Measurements from ENCODE around the gene IFRD2.

Gene IFRD2

DNA sequence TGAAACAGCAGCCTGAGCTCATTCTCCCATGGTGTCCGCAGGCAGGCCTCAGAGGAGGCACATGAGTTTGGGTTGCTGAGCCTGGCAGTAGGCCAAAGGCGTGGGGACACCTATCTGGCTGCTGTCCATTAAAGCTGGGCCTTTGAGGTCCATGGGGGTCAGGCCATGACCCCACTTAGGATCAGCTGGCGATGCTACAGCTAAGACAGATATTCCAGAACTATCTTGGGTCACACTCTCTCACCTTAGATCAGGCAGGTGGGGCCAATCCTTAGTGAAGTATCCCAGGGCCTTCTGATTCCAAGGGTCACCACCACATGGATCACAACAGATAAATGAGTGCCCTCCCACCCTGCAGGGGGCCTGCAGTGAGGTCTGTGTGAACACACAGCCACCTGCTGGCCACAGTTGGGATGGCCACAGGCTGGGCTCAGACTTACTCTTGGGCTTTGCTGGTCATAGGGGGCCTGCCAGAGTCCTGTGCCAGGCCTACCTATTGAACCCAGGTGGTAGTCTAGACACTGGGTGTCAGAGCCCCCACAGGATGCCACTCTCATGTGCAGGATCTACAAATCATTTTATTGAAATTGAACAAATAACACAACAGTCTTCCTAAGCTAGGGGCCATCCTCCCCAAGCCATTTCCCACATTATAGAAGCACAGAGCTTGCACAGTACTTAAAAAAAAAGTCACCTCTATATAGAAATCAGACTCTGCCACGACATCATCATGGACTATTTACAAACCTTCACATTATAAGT is 32.3 kb upstream of the IFRD2 start:
- Histone ChIP-seq H3K27me3 (ENCODE audit: control insufficient read depth in 2 of 2, insufficient read depth in 2 of 2, low read length in 2 of 2) (no peaks in the 10 kb centered on the region), H3K9ac (ENCODE audit: low read depth in 1 of 2, low read length in 2 of 2) (peak overlapping the region in 1 of 2 donors; percentile 3), H3K9me3 (ENCODE audit: control insufficient read depth in 2 of 2, low read length in 2 of 2) (no peaks in the 10 kb centered on the region), H3K27ac (ENCODE audit: low read depth in 2 of 2, low read length in 2 of 2) (peak overlapping the region; percentile 24 to 59), H3K36me3 (ENCODE audit: control insufficient read depth in 2 of 2, insufficient read depth in 2 of 2, low read length in 2 of 2) (peaks cover 12 to 17% of the 10 kb centered on the region in 2 donors), H3K4me1 (ENCODE audit: control insufficient read depth in 2 of 2, insufficient read depth in 2 of 2, low read length in 2 of 2) (peaks cover 37 to 40% of the 10 kb centered on the region in 2 donors), H3K4me3 (ENCODE audit: low read length in 2 of 2) (no peak overlapping the region)

DNA sequence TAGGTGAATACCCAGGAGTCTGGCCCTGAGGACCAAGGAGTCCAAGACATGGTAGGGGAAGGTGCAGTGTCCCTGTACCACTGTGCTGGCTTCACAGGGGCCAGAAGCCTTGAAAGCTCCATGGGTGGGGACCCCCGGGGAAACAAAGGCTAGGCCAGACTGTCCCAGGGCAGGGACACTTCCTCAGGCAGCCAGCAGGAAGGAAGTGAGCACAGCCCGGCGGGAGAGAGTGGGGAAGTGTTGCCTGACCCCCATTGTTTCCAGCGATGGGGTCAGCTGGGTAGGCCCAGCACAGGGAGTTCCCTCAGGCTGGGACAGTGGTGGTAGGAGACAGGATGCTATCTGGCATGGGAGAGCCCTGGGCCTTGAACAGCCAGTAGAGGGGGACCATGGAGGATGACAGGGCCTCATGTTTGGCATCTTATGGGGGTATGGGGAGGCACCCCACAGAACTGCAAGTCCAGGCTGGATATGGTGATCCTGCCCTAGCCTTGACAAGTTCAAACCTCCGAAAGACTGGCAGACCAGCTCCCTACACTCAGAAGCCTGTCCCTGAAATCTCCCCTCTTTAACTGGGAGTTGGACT is 31.5 kb upstream of the IFRD2 start:
- no peak overlapping the region for H3K9ac ChIP-seq (ENCODE audit: low read depth in 1 of 2, low read length in 2 of 2)
- no peaks in the 10 kb centered on the region for H3K9me3 ChIP-seq (ENCODE audit: control insufficient read depth in 2 of 2, low read length in 2 of 2)
- no peak overlapping the region for H3K4me3 ChIP-seq (ENCODE audit: low read length in 2 of 2)
- peaks cover 9 to 17% of the 10 kb centered on the region in 2 donors for H3K36me3 ChIP-seq (ENCODE audit: control insufficient read depth in 2 of 2, insufficient read depth in 2 of 2, low read length in 2 of 2)
- H3K27me3 ChIP-seq (ENCODE audit: control insufficient read depth in 2 of 2, insufficient read depth in 2 of 2, low read length in 2 of 2), result no peaks in the 10 kb centered on the region
- H3K27ac ChIP-seq (ENCODE audit: low read depth in 2 of 2, low read length in 2 of 2), result peak overlapping the region; percentile 59 to 93
- H3K4me1 ChIP-seq (ENCODE audit: control insufficient read depth in 2 of 2, insufficient read depth in 2 of 2, low read length in 2 of 2), result peaks cover 44 to 47% of the 10 kb centered on the region in 2 donors

DNA sequence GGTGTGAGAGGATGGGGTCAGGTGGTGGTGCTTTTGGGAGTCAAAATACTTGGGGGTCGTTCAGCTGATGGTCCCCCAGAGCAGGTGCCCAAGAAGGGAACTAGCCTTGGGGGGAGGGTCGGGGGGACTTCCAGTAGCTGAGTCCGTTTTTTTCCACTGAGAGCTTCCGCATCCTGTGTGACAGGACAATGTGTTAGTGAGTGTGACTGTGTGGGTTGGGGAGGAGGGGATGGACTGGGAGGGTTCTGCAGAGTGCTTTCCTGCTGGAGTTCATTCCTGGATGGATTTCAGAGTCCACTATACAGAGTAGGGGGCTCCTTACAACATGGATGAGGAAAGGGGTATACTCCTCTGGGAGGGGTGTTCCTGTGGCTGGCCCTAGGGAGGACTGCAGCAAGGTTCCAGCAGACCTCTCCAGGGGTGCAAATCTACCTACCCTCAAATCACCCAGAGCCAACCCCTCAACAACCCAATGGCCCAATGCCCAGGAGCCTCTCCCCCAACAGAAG is 30.9 kb upstream of the IFRD2 start:
- Histone ChIP-seq H3K4me3 (ENCODE audit: low read length in 2 of 2) (no peak overlapping the region), H3K4me1 (ENCODE audit: control insufficient read depth in 2 of 2, insufficient read depth in 2 of 2, low read length in 2 of 2) (peaks cover 44 to 48% of the 10 kb centered on the region in 2 donors), H3K36me3 (ENCODE audit: control insufficient read depth in 2 of 2, insufficient read depth in 2 of 2, low read length in 2 of 2) (peaks cover 9 to 17% of the 10 kb centered on the region in 2 donors), H3K9me3 (ENCODE audit: control insufficient read depth in 2 of 2, low read length in 2 of 2) (no peaks in the 10 kb centered on the region), H3K9ac (ENCODE audit: low read depth in 1 of 2, low read length in 2 of 2) (peak overlapping the region; percentile 49 to 62), H3K27ac (ENCODE audit: low read depth in 2 of 2, low read length in 2 of 2) (peak overlapping the region; percentile 93 to 95), H3K27me3 (ENCODE audit: control insufficient read depth in 2 of 2, insufficient read depth in 2 of 2, low read length in 2 of 2) (no peaks in the 10 kb centered on the region)

DNA sequence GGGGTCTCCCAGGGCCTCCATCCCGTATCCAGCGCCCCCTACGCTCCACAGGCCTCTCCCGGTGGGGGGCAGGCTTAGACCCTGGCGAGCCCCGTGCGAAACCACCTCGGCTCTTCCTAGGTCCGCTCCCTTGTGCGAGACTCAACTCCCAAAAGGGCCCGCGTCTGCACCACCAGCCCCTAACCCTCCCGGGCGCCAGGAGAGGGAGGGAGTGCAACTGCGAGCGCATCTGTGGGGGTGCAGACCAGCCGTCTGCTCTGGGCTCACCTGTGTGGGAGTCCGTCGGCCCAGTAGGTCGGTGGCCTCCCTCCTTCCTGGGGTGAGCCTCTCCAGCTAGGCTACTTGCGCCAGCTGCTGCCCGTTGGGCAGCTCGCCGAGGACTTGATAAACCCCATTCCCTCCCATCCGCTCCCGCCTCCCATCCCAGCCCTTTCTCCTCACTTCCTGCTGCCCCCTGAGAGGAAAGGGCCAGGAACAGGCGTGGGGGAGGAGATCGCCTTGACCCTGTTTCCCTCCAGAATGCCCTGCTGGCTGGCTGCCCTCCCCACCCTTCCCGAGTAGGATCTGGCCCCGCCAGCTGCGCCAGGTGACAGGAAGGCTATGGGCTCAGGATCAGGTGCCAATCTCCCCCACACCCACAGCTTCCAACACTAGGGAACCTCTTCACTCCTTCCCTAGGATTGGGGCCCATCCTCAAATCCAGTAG is 30.3 kb upstream of the IFRD2 start, which contains the start of gene HYAL2:
Gene HYAL2 (minus strand): TSS at position 360 of the 706 bp plus-strand sequence. CDS start 2,256 bp downstream, outside the sequence.
- Histone ChIP-seq H3K9ac (ENCODE audit: low read depth in 1 of 2, low read length in 2 of 2) (peak within 1 kb of the TSS; percentile 87 to 97), H3K36me3 (ENCODE audit: control insufficient read depth in 2 of 2, insufficient read depth in 2 of 2, low read length in 2 of 2) (peaks cover 9 to 19% of the 10 kb centered on the region in 2 donors), H3K27ac (ENCODE audit: low read depth in 2 of 2, low read length in 2 of 2) (peak within 1 kb of the TSS; percentile 93 to 95), H3K4me3 (ENCODE audit: low read length in 2 of 2) (peak within 1 kb of the TSS; percentile 89 to 90), H3K9me3 (ENCODE audit: control insufficient read depth in 2 of 2, low read length in 2 of 2) (no peaks in the 10 kb centered on the region), H3K27me3 (ENCODE audit: control insufficient read depth in 2 of 2, insufficient read depth in 2 of 2, low read length in 2 of 2) (no peaks in the 10 kb centered on the region), H3K4me1 (ENCODE audit: control insufficient read depth in 2 of 2, insufficient read depth in 2 of 2, low read length in 2 of 2) (peaks cover 49 to 52% of the 10 kb centered on the region in 2 donors)

DNA sequence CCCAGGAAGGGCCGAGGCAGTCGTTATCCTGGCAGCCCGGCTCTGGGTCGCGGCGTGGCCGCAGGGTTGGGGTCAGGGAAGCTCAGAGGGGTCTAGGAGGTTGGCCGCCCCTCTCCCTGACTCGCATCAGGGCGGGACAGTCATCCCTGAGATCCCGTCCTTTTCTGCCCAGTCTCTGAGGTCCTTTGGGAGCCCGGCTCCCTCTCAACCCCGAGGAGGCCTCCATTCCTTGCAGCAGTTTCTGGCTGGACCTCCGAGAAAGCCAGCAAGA is 29.8 kb upstream of the IFRD2 start:
- peak overlapping the region; percentile 49 to 62 for H3K9ac ChIP-seq (ENCODE audit: low read depth in 1 of 2, low read length in 2 of 2)
- peak overlapping the region; percentile 89 to 90 for H3K4me3 ChIP-seq (ENCODE audit: low read length in 2 of 2)
- H3K27me3 ChIP-seq (ENCODE audit: control insufficient read depth in 2 of 2, insufficient read depth in 2 of 2, low read length in 2 of 2), result no peaks in the 10 kb centered on the region
- H3K36me3 ChIP-seq (ENCODE audit: control insufficient read depth in 2 of 2, insufficient read depth in 2 of 2, low read length in 2 of 2), result peaks cover 9 to 19% of the 10 kb centered on the region in 2 donors
- H3K9me3 ChIP-seq (ENCODE audit: control insufficient read depth in 2 of 2, low read length in 2 of 2), result no peaks in the 10 kb centered on the region
- peaks cover 49 to 52% of the 10 kb centered on the region in 2 donors for H3K4me1 ChIP-seq (ENCODE audit: control insufficient read depth in 2 of 2, insufficient read depth in 2 of 2, low read length in 2 of 2)
- peak overlapping the region; percentile 93 to 95 for H3K27ac ChIP-seq (ENCODE audit: low read depth in 2 of 2, low read length in 2 of 2)

DNA sequence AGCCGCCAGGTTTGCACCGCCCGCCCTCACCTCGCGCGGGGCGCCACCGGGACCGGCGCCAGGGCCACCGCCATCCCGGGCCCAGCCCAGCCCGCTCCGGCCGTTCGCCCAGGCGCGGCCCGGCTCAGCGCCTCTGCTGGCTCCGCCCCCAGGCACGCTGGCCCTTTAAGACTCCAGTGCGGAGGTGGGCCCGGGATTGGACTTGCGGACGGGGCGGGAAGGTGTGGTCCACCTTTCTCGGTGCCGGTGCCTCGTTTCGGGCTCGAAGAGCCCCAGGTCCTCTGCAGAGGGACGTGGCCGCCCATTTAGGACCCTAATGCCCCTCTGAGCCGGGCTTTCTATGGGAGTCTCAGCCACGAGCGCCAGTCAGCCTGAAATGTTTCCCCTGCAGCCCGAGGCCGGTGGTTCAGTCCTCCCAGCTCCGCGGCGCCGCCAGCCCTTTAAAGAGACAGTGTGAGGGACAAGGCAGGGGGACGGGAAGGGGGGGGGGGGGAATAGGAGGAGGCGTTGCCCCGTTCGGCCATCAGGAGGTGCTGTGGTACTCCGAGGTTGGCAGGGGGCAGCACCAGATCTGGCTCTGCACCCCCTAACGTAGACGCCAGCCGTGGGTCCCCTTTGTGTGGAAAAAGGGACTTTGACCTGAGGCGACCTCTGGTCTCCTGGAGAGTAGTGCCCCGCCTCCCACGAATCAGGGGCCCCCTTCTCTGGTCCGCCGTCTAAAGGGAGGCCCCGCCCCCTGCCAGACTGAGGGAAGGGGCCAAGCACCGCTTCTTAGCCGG is 29.3 kb upstream of the IFRD2 start:
- H3K27ac ChIP-seq (ENCODE audit: low read depth in 2 of 2, low read length in 2 of 2), result peak overlapping the region; percentile 93 to 95
- H3K9ac ChIP-seq (ENCODE audit: low read depth in 1 of 2, low read length in 2 of 2), result peak overlapping the region; percentile 87 to 97
- peaks cover 51 to 54% of the 10 kb centered on the region in 2 donors for H3K4me1 ChIP-seq (ENCODE audit: control insufficient read depth in 2 of 2, insufficient read depth in 2 of 2, low read length in 2 of 2)
- H3K27me3 ChIP-seq (ENCODE audit: control insufficient read depth in 2 of 2, insufficient read depth in 2 of 2, low read length in 2 of 2), result no peaks in the 10 kb centered on the region
- H3K36me3 ChIP-seq (ENCODE audit: control insufficient read depth in 2 of 2, insufficient read depth in 2 of 2, low read length in 2 of 2), result peaks cover 11 to 19% of the 10 kb centered on the region in 2 donors
- no peaks in the 10 kb centered on the region for H3K9me3 ChIP-seq (ENCODE audit: control insufficient read depth in 2 of 2, low read length in 2 of 2)
- peak overlapping the region; percentile 89 to 90 for H3K4me3 ChIP-seq (ENCODE audit: low read length in 2 of 2)

DNA sequence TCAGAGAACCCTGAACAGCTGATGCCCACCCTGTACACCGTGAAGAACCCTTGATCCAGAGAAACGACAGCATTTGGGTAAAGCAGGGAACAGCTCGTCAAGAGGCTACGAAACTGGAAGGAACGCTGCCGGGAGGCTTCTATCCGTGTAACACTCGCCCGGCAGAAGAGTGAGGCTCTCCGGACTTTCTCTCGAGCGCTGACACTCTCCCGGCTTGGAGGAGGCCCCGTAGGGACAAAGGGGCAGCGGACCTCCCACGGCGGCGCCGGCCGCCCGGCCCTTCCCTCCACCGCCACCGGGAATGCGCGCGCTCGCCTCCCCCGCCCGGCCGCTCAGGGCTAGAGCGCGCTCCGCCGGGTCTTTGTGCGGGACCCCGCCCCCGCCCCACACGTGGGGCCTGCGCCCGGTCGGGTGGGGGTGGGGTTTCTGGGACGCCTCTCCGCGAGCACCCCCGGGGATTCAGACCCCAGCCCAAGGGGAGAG is 28.7 kb upstream of the IFRD2 start:
- H3K4me3 ChIP-seq (ENCODE audit: low read length in 2 of 2), result peak overlapping the region; percentile 89 to 90
- H3K9me3 ChIP-seq (ENCODE audit: control insufficient read depth in 2 of 2, low read length in 2 of 2), result no peaks in the 10 kb centered on the region
- peaks cover 55 to 59% of the 10 kb centered on the region in 2 donors for H3K4me1 ChIP-seq (ENCODE audit: control insufficient read depth in 2 of 2, insufficient read depth in 2 of 2, low read length in 2 of 2)
- peak overlapping the region; percentile 87 to 97 for H3K9ac ChIP-seq (ENCODE audit: low read depth in 1 of 2, low read length in 2 of 2)
- peaks cover 7 to 14% of the 10 kb centered on the region in 2 donors for H3K36me3 ChIP-seq (ENCODE audit: control insufficient read depth in 2 of 2, insufficient read depth in 2 of 2, low read length in 2 of 2)
- peak overlapping the region; percentile 93 to 95 for H3K27ac ChIP-seq (ENCODE audit: low read depth in 2 of 2, low read length in 2 of 2)
- no peaks in the 10 kb centered on the region for H3K27me3 ChIP-seq (ENCODE audit: control insufficient read depth in 2 of 2, insufficient read depth in 2 of 2, low read length in 2 of 2)

DNA sequence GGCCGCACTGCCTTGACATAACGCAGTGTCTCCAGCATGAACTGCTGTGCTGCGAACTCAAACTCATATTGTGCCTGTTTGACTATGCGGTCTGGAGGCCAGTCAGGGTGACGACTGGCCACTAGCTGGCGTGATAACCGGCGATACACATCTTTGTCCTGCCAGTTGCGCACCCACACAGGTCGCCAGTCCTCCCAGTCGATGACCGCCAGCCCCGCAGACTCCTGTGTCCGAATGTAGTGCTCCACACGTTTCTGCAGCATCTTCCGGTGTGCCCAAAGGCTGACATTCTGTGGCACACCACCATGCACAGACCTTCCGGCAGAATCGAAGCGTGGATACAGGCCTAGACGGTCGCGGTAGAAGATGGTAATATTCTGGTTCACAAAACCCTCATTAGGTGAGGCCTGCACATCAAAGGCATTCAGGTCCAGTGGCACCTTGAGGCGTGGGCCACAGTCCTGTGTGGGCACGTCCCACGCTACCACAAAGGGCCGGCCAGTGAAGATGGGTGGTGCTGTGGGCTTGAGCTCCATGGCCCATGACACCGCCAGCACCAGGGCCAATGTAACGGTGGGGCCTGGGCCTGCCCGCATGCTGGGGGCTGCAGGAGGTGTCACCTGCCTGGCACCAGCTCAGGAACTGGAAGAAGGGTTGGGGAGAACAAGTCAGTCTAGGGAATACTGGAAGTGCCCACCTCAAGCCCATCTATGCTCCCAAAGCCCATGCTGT is 27.8 kb upstream of the IFRD2 start:
- H3K4me3 ChIP-seq (ENCODE audit: low read length in 2 of 2), result peak overlapping the region; percentile 89 to 90
- H3K4me1 ChIP-seq (ENCODE audit: control insufficient read depth in 2 of 2, insufficient read depth in 2 of 2, low read length in 2 of 2), result peaks cover 55 to 60% of the 10 kb centered on the region in 2 donors
- no peaks in the 10 kb centered on the region for H3K27me3 ChIP-seq (ENCODE audit: control insufficient read depth in 2 of 2, insufficient read depth in 2 of 2, low read length in 2 of 2)
- H3K9me3 ChIP-seq (ENCODE audit: control insufficient read depth in 2 of 2, low read length in 2 of 2), result no peaks in the 10 kb centered on the region
- H3K27ac ChIP-seq (ENCODE audit: low read depth in 2 of 2, low read length in 2 of 2), result peak overlapping the region; percentile 93 to 95
- H3K36me3 ChIP-seq (ENCODE audit: control insufficient read depth in 2 of 2, insufficient read depth in 2 of 2, low read length in 2 of 2), result peaks cover 2 to 8% of the 10 kb centered on the region in 2 donors
- peak overlapping the region; percentile 87 to 97 for H3K9ac ChIP-seq (ENCODE audit: low read depth in 1 of 2, low read length in 2 of 2)

All from mucosa of rectum (tissue), 2 donors.